ENCODE data around the gene TNFRSF12A.

Gene TNFRSF12A

DNA sequence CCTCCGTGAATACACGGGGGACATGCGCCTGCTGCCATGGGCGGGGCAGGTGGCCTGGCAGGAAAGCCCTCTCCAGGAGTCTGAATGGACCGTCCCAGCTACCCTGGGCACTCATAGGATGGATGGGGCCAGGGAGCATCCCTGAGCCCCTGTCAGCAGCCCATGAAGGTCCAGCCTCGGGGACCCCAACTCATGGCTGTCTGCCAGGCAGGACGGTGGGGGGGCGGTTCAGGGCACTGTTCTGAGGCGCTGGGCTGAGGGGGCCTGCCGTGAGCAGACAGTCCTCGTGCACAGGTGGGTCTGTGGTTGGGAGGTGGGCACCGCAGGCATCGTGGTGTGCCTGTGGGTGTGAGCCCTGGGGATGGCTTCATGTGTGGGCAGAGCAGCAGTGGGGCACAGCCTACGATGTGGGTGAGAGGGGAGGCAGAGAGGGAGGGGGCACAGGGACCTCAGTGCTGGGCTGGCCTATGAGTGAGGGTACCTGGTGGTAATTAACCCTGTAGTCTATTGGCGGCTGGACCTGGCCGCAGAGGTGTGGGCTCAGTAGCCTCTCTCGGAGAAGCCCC is 33.5 kb upstream of the TNFRSF12A start:
- no peak for DNase-seq (ENCODE audit: low spot score)
- no peak for TF ChIP-seq CTCF (IDR thresholded peaks at IDR 0.05; ENCODE audit: extremely low read depth, missing control alignments)

GRCh38 chr16:2987286-2987685 is 32.9 kb upstream of the TNFRSF12A start:
- no peak for DNase-seq (ENCODE audit: low spot score)
- no peak for TF ChIP-seq CTCF (IDR thresholded peaks at IDR 0.05; ENCODE audit: extremely low read depth, missing control alignments)

- no peak for DNase-seq (ENCODE audit: low spot score)
Measured at GRCh38 chr16:2987833-2988232, 32.3 kb upstream of the TNFRSF12A start.

DNA sequence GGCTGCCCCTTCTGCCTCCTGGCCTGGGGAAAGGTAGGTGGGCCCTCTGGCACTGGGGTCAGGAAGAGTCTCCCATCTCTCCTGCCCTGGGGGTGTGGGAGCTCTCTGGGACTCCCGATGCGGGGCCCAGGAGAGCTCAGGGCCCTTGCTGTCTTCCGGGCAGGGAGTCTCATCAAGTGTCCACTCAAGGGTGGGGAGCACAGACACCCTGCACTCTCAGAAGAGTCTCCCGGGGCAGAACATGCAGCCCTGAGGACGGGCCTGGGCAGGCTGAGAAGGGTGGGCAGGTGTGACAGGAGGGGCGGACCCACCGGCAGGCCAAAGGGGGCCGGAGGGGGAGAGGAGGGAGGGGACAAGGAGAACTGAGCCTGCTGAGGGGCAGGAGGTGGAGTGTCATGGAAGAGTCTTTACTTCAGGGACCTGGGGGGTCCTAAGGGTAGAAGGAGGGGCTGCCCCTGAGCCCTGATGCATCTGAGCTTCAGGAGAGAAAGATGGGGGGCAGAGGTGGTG is 31.5 kb upstream of the TNFRSF12A start:
- no peak for TF ChIP-seq CTCF (IDR thresholded peaks at IDR 0.05; ENCODE audit: extremely low read depth, missing control alignments)
- no peak for DNase-seq (ENCODE audit: low spot score)

More at GRCh38 chr16:2987833-2988232, 32.3 kb upstream of the TNFRSF12A start:
- no peak for TF ChIP-seq CTCF (IDR thresholded peaks at IDR 0.05; ENCODE audit: extremely low read depth, missing control alignments)

GRCh38 chr16:2990891-2991290 is 29.3 kb upstream of the TNFRSF12A start:
- TF ChIP-seq CTCF (IDR thresholded peaks at IDR 0.05; ENCODE audit: extremely low read depth, missing control alignments), result no peak
- no peak for DNase-seq (ENCODE audit: low spot score)

DNA sequence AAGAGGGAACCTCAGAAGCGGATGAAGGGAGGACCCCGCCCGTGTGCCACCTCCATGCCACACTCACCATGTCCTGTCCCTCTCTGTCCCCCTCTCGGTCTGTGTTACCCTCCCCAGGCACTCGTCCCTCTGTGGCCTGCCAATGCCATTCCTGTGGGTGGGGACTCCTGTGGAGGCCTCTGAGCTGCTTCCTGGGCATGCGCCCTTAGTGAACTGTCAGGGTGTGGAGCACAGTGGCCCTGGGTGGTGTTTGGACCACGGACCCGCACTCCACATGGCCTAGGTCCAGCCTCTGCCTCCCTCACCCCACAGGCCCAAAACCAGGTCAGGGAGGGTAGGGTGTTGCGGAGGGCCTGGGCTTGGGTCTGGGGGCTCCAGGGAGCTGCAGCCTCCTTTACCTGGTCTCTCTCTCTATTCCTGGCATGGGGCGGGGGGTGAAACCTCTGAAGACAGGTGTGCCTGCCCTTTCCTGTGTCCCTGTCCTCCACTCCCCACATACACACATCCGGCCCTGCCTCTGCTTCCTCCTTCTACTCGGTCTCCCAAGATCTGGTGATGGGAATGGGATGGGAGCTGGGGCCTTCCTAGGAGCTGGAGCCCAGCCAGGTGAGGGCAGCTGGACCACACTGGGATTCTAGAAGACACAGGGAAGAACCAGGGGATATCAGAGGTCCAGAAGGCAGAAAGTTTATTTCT is 28.5 kb upstream of the TNFRSF12A start:
- no peak for TF ChIP-seq CTCF (IDR thresholded peaks at IDR 0.05; ENCODE audit: extremely low read depth, missing control alignments)
- DNase-seq (ENCODE audit: low spot score), result no peak

DNA sequence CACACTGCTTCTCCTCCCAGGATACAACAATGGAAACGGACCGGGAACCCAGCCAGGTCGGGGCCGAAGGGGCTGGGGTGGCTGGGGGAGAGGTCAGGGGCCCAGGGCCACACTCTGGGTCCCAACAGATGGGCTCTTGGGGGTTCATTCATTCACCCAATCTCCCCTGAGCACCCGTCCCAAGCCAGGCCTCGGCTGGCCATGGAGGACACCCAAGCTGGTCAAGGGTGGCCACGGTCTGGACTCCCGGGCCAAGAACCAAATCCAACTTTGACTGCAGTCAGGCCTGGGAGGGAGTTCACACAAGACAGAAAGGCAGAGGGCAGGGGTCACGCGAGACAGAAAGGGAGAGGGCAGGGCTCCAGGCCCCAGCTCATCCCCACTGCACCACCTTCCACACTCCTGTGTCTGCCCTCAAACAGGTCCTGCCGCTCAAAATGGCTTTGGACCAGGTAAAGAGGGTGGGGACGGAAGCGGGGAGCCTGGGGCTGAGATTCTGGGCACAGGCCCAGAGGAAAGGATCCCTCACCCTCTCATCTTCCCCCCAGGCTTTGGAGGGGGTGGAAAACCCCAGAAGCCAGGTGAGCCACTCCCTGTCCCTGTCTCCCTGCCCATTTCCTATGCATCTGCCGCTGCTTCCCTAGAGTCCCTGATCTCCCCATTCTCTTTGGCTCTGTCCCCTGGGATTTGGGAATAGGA is 27.6 kb upstream of the TNFRSF12A start:
- no peak for TF ChIP-seq CTCF (IDR thresholded peaks at IDR 0.05; ENCODE audit: extremely low read depth, missing control alignments)

More for the DNA sequence above, 27.6 kb upstream of the TNFRSF12A start:
- DNase-seq (ENCODE audit: low spot score), result no peak

Measured in GM20000 (cell line).